ENCODE results near the gene NELFA.
"Not testable (repeated sequence)": the region's sequence is repeated elsewhere in the genome, so short reads cannot be mapped to it uniquely, and the experiment has no call there.

Gene NELFA

DNA sequence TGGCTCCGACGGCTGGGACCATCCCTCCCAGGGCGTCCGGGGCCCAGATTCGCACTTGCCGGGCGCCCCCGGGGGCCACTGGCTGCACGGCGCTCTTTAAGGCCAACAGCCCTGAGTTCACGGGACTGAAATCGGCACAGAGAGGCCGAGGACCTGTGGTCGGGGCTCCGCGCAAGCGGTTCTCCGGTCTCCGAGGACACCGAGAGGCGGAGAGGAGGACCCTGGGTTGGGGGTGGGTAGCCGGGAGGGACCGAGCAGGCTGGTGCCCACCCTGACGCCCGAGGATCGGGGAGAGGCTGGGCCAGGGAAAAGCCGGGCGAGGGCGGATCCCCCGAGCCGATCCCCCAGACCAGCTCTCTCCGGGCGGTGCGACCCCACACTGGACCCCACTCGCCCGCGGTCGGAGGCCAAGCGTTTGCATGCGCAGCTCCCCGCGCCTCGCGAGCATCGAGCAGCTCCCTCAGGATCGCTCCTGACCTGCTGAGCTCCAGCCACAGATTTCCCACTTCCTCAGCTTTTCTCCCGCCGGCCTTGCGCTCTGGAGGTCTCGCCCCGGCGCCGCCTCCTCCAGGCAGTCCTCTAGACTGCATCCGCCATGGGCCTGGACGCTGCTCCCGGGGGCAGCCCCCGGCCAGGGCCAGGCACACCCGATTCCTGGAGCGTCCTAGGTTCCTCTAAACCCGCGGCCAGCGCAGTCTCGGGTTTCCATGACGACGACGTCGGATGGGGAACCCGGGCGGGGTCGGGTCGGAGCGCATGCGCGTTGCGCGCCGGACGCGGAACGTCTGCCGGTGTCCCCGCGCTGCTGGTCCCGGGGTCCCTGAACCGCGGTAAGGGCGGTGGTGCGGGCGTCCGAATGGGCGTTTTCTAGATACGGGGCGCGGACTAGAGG lies 32.7 kb upstream of the NELFA start:
- in situ Hi-C loops (cut with HindIII; ENCODE audit: low pct_ligation_motif_present, low pct_unique_long_range_greater_than_20kb, low sequenced_read_pairs) = no loop called here
- DNase-seq = peak; percentile 79

DNA sequence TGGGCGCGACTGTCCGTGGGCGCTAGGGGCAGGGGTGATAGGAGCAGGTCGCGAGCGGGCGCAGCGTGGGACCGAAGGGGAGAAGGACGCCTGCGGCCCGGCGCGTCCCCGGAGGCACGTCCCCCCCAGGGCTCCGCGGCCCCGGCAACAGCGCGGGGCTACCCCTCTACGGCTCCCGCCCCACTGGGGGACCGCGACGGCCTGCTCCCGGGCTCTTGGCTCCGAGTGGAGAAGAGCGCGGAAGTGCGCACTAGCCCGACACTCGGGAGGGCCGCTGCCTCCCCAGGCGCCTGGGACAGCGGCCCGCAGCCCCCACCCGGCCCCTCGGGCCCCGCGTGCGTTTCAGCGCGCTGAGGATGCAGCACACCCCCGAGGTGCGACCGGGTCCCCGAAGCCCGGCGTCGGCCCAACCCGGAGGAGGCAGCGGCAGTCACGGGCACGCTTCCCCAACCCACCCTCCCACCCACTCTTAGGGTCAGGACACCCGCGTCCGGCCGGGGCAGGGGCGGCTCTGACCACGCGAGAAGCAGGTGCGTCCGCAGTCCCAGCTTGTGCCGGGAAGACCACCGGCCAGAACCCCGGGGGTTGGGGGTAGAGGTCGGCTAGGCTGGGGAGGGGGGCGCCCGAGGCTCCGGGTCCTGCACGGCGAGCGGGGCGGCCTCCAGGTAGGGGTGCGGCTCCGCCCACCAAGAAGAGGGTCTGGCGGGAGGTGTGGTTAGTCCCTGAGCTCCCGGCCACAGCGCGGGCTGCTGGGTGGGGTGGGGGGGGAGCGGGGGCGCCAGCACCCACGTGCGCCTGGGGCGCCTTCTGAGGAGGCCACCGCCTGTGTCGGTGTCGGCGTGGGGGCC lies 31.8 kb upstream of the NELFA start:
- in situ Hi-C loops (cut with HindIII; ENCODE audit: low pct_ligation_motif_present, low pct_unique_long_range_greater_than_20kb, low sequenced_read_pairs) = no loop called here

DNA sequence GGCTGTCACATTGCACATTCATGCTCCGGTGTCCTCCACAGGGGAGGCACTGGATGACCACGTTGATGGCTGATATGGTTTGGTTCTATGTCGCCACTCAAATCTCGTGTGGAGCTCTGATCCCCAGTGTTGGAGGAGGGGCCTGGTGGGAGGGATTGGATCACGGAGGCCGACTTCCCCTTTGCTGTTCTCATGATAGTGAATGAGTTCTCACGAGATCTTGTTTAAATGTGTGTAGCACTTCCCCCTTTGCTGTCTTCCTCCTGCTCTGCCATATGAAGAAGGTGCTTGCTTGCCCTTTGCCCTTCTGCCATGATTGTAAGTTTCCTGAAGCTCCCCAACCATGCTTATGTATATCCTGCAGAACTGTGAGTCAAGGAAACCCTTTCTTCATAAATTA lies 28.1 kb upstream of the NELFA start:
- in situ Hi-C loops (cut with HindIII; ENCODE audit: low pct_ligation_motif_present, low pct_unique_long_range_greater_than_20kb, low sequenced_read_pairs) = no loop called here
- no peak for DNase-seq

More for the DNA sequence above, 31.8 kb upstream of the NELFA start:
- DNase-seq = no peak

DNA sequence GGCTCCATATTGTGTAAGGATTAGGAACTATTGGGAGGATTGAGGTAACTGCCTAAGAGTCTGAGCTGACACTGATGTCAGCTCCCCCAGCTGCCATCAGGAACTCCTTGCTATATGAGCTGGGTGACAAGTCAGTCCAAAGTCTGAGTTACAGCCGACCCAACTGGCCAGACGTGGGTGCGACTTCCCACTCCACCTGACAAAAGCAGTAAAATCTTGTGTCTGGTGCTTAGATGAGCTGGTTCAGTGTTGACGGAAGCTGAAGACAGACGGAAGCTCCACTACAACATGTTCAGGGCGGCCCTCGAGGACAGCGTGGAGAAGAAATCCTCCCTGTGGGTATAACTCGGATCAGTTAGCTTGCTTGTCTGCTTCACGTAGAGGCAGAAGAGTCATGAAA lies 27.6 kb upstream of the NELFA start:
- in situ Hi-C loops (cut with HindIII; ENCODE audit: low pct_ligation_motif_present, low pct_unique_long_range_greater_than_20kb, low sequenced_read_pairs) = no loop called here
- DNase-seq = no peak

DNA sequence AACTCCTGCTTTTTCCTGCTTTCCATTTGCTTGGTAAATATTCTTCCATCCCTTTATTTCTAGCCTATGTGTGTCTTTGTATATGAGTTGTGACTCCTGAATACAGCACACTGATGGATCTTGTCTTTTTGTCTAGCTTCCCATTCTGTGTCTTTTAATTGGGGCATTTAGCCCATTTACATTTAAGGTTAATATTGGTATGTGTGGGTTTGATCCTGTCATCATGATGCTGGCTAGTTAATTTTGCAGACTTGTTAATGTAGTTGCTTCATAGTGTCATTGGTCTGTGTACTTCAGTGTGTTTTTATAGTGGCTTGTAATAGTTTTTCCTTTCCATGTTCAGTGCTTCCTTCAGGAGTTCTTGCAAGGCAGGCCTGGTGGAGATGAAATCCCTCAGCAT lies 22.4 kb upstream of the NELFA start:
- DNase-seq; in situ Hi-C loops (cut with HindIII; ENCODE audit: low pct_ligation_motif_present, low pct_unique_long_range_greater_than_20kb, low sequenced_read_pairs): not testable (repeated sequence)

DNA sequence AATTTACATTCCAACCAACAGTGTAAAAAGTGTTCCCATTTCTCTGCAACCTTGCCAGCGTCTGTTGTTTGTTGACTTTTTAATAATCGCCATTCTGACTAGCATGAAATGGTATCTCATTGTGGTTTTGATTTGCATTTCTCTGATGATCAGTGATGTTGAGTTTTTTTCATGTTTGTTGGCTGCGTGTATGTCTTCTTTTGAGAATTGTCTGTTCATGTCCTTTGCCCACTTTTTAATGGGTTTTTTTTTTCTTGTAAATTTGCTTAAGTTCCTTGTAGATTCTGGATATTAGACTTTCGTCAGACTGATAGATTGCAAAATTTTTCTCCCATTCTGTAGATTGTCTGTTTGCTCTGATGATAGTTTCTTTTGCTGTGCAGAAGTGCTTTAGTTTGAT lies 18.3 kb upstream of the NELFA start:
- in situ Hi-C loops (cut with HindIII; ENCODE audit: low pct_ligation_motif_present, low pct_unique_long_range_greater_than_20kb, low sequenced_read_pairs); DNase-seq: not testable (repeated sequence)

DNA sequence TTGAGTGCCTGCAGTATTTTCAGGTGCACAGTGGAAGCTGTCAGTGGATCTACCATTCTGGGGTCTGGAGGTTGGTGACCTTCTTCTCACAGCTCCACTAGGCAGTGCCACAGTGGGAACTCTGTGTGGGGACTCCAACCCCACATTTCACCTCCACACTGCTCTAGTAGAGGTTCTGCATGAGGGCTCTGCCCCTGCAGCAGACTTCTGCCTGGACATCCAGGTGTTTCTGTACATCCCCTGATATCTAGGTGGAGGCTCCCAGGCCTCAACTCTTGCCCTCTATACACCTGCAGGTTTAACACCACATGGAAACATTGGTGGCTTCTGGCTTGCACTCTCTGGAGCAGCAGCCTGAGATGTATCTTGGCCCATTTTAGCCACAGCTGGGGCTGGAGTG lies 17.0 kb upstream of the NELFA start:
- no peak for DNase-seq
- in situ Hi-C loops (cut with HindIII; ENCODE audit: low pct_ligation_motif_present, low pct_unique_long_range_greater_than_20kb, low sequenced_read_pairs) = no loop called here

DNA sequence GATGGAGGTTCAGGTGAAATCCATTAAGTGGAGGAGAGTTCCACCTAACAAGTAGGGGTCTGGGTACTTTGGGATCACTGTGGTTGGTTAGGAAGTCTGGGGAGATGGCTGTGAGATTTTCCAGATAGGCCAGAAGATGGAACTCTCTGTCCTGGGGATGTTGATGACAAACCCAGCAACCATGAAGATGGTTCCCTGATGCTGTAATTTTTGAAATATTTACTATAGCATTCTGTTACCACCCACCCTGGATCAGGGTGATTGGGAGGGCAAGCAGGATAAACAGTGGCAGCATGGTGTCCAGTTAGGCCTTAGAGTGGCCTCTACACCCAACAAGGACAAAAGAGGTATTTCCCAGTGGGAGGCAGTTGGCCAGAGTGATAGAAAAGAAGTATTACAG lies 15.9 kb upstream of the NELFA start:
- DNase-seq = no peak
- in situ Hi-C loops (cut with HindIII; ENCODE audit: low pct_ligation_motif_present, low pct_unique_long_range_greater_than_20kb, low sequenced_read_pairs) = no loop called here

DNA sequence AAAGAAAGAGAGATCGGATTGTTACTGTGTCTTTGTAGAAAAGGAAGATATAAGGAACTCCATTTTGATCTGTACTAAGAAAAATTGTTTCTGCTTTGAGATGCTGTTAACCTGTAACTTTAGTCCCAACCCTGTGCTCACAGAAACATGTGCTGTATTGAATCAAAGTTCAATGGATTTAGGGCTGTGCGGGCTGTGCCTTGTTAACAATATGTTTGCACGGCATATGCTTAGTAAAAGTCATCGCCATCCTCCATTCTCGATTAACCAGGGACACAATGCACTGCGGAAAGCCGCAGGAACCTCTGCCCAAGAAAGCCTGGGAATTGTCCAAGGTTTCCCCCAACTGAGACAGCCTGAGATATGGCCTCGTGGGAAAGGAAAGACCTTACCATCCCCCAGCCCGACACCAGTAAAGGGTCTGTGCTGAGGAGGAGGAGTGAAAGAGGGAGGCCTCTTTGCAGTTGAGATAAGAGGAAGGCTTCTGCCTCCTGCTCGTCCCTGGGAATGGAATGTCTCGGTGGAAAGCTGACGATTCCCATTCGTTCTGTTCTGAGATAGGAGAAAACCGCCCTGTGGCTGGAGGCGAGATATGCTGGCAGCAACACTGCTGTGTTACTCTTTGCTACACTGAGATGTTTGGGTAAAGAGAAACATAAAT lies 12.7 kb upstream of the NELFA start:
- DNase-seq; in situ Hi-C loops (cut with HindIII; ENCODE audit: low pct_ligation_motif_present, low pct_unique_long_range_greater_than_20kb, low sequenced_read_pairs): not testable (repeated sequence)

DNA sequence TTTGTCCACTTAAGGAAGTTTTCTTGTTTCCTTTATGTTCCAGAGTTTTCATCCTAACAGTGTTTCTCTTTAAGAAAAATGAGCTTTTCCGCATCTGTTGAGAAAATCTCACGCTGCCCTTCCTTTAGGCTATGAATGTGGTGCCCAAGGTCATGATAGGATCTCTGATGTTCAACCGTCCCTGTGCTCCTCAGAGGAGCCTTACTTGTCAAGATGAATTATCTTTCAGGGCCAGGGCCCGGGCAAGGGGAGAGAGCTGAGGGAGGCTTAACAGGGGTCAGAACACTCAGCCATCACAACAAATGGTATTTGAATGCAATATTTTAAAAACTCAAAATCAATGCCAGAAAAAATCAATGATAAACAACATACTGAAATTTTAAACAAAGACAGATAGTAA lies 6.2 kb upstream of the NELFA start:
- in situ Hi-C loops (cut with HindIII; ENCODE audit: low pct_ligation_motif_present, low pct_unique_long_range_greater_than_20kb, low sequenced_read_pairs) = no loop called here
- DNase-seq = no peak

DNA sequence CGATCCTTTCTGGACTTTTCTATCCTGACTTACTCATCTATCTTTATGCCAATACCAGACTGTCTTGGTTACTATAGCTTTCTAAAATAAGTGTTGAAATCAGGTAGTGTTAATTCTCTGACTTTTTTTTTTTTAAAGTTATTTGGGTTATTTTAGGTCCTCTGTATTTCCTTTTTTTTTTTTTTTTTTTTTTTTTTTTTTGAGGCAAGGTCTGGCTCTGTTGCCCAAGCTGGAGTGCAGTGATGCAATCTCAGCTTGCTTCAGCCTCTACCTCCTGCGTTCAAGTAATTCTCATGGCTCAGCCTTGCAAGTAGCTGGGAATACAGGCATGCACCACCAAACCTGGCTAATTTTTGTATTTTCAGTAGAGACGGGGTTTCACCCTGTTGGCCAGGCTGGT lies 2.8 kb upstream of the NELFA start:
- in situ Hi-C loops (cut with HindIII; ENCODE audit: low pct_ligation_motif_present, low pct_unique_long_range_greater_than_20kb, low sequenced_read_pairs) = no loop called here
- DNase-seq = no peak

DNA sequence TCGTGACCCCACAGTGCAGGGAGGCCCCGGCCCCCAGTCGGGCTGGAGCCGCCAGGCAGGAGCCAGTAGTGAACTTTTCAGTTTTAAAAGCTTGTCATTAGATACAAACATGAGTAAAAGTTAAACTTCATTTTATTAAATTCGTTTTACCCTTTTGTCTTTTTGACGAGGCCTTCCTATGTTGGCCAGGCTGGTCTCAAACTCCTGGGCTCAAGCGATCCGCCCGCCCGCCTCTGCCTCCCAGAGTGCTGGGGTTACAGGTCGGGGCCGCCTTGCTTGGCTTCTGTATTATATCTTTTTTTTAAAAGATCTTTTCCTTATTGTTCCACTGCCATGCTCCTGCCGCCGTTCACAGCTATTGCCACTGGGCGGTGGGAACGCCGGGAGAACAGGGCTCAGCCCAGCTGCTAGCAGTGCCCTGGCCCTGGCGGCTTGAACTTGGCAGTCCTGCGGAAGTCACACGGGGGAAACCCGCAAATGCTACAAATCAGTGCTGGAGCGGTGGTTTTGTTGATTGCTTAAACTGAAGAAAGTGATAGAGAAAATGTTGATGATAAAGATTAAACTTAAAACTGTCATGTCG lies 968 bp upstream of the NELFA start:
- peak; percentile 83 for DNase-seq
- in situ Hi-C loops (cut with HindIII; ENCODE audit: low pct_ligation_motif_present, low pct_unique_long_range_greater_than_20kb, low sequenced_read_pairs) = no loop called here

DNA sequence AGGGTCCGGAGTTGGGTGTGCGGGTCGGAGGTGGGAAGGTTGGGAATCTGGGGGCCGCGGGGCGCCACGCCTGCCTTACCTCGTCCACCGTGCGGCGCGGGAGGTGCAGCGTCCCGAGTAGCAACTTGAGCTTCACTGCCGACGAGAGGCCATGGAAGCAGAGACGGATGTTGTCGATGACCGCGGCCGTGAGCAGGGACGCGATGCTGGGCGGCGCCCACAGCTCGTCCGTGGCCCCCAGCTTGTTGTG lies 178 bp downstream of the NELFA start:
- in situ Hi-C loops (cut with HindIII; ENCODE audit: low pct_ligation_motif_present, low pct_unique_long_range_greater_than_20kb, low sequenced_read_pairs) = no loop called here
- no peak for DNase-seq

DNA sequence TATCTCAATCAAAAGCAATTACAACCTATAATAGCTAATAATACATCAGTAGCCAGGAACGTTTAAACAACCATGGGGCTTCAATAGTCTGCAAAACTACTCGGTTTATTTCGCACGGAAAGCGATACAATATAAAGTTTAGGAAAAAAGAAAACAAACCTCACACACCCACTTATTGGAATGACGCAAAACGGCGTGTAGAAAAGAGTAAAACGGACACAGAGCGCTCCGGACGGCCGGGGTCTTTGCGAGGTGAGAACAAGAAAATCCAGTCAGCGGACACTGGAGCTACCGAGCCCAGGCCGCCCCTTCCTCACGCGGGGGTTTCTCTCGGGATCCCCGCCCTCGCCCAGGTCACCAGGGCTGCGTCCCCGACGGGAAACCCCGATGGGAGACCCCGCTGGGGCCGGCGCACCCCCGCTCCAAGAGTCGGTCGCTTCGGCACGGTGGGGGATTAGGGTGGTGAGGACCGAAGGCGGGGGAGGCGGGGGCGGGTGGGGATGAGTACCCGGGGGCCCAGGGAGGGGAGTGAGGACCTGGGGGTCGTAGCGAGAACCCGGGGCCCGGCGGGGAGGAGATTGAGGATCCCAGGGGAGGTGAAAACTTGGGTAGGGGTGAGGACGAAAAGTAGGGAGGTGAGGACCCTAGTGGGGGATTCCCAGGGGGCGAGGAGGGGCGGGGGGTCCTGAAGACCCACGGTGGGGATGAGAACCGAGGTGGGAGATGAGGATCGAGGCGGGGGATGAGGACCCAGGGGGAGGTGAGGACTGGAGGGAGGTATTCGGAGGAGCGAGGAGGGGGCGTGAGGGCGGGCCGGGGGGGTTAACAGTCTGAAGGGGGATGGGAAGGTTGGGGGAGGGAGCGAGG lies 737 bp downstream of the NELFA start:
- no peak for DNase-seq
- in situ Hi-C loops (cut with HindIII; ENCODE audit: low pct_ligation_motif_present, low pct_unique_long_range_greater_than_20kb, low sequenced_read_pairs) = no loop called here

DNA sequence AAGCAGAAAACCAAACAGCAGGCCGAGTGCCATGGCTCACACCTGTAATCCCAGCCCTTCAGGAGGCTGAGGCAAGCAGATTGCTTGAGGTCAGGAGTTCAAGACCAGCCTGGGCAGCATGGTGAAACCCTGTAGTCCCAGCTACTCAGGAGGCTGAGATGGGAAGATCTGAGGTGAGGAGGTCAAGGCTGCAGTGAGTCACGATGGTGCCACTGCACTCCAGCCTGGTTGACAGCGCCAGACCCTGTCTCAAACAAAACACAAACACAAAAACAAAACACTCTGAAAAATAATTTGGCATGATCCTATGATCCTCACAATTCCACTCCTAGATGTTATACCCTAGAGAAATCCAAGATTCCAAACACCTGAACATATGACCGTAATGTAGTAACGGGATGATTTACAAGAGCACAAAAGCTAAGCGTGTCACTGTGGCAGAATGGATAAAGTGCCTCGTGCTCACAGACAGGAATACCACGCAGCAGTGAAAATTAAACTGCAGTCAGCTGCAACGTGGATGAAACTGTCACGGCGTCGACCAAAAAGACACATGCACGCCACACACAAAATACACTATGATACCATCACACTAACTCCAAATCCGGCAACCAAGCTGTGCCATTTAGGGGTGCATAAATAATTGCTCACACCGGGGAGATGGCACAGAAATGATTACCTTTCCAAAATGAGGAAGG lies 1.7 kb downstream of the NELFA start:
- in situ Hi-C loops (cut with HindIII; ENCODE audit: low pct_ligation_motif_present, low pct_unique_long_range_greater_than_20kb, low sequenced_read_pairs) = no loop called here
- no peak for DNase-seq

DNA sequence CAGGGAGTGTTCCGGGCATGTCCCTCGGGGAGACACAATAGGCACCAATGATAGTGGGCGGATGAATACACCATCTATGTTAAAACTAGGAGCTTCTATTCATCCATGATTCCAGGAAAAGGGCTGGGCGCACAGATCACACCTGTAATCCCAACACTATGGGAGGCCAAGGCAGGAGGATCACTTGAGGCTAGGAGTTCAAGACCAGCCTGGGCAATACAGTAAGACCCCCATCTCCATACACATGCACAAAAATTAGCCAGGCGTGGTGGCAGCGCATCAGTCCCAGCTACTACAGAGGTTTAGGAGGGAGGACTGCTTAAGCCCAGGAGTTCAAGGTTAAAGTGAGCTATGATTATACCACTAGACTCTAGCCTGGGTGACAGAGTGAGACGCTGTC lies 2.4 kb downstream of the NELFA start:
- in situ Hi-C loops (cut with HindIII; ENCODE audit: low pct_ligation_motif_present, low pct_unique_long_range_greater_than_20kb, low sequenced_read_pairs) = no loop called here
- DNase-seq = no peak

DNA sequence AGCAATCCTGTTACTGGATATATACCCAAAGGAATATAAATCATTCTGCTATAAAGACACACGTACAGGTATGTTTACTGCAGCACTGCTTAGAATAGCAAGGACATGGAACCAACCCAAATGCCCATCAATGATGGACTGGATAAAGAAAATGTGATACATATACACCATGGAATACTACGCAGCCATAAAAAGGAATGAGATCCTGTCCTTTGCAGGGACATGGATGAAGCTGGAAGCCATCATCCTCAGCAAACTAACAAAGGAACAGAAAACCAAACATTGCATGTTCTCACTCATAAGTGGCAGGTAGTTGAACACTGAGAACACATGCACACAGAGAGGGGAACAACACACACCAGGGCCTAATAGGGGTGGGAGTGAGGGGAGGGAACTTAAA lies 5.4 kb downstream of the NELFA start:
- in situ Hi-C loops (cut with HindIII; ENCODE audit: low pct_ligation_motif_present, low pct_unique_long_range_greater_than_20kb, low sequenced_read_pairs); DNase-seq: not testable (repeated sequence)

DNA sequence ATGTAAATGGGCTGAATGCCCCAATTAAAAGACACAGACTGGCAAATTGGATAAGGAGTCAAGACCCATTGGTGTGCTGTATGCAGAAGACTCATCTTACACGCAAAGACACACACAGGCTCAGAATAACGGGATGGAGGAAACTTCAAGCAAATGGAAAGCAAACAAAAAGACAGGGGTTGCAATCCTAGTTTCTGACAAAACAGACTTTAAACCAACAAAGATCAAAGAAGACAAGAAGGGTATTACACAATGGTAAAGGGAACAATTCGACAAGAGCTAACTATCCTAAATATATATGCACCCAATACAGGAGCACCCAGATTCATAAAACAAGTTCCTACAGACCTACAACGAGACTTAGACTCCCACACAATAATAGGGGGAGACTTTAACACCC lies 9.5 kb downstream of the NELFA start:
- in situ Hi-C loops (cut with HindIII; ENCODE audit: low pct_ligation_motif_present, low pct_unique_long_range_greater_than_20kb, low sequenced_read_pairs); DNase-seq: not testable (repeated sequence)

Data from ACHN (cell line).